Kidney glomerular epithelial cell (primary cell): ENCODE data around the gene SPAG16.
"Not testable (repeated sequence)": the region's sequence is repeated elsewhere in the genome, so short reads cannot be mapped to it uniquely, and the experiment has no call there.

Source experiments
- DNase-seq: peaks from one replicate; lab custom pipeline; 2025; lab: John Stamatoyannopoulos, UW

The SPAG16 gene

GRCh38 chr2:213551526-213551925 lies 267.3 kb downstream of the SPAG16 start:
- DNase-seq: no peak

- DNase-seq: no peak
Measured at GRCh38 chr2:213559053-213559452, 274.8 kb downstream of the SPAG16 start.

DNA sequence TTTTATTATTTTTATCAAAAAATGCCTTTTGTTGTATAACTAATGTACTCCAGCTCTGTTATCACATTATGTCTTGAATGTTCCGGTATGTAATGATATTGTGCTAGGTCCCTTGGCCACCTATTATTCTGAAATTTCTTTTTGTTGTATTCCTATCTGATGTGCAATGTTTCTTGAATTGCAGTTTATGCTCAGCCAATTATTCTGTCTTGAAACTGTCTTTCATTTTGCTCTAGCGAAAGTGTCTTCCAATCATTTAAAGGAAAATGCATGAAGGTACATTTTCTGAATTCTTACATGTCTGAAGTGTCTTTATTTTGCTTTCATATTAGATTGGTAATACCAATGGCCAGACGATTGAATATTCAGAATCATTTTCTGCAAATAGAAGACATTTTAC lies 277.5 kb downstream of the SPAG16 start:
- DNase-seq: no peak

DNA sequence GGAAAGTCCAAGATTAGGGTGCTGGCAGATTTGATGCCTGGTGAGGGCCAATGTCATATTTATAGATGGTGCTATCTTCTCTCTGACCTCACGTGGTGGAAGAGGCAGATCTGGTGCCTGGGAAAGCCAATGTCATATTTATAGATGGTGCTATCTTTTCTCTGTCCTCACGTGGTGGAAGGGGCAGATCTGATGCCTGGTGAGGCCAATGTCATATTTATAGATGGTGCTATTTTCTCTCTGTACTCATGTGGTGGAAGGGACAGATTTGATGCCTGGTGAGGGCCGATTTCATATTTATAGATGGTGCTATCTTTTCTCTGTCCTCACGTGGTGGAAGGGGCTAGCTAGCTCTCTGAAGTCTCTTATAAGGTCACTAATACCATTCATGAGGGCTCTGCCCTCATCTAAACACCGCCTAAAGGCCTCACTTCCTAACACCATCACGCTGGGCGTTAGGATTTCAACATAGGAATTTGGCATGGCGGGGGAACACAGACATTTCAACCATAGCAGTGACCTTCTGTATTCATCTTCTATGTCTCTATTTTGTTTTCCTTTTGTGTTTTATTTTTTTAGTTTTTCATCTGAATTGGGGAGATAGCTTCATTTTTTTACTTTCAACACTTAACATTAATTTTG lies 278.4 kb downstream of the SPAG16 start:
- no peak for DNase-seq

DNA sequence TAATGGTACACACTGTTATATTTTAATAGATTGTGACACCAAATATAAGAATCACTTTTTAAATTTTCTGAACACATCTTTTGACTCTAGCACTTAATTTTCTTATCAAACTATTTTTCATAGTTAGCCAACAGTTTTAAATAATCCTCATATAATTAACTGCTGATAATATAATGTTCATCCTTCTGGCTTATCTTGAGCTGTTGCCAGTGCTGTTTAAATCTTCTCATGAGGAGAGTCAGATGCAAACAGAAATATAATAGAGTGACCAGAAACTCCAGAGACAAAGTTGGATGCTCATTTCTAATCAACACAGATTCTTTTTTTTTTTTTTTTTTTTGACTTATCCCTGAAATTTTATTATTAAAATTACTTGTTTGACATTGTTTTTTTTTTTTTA lies 282.6 kb downstream of the SPAG16 start:
- DNase-seq: no peak

DNA sequence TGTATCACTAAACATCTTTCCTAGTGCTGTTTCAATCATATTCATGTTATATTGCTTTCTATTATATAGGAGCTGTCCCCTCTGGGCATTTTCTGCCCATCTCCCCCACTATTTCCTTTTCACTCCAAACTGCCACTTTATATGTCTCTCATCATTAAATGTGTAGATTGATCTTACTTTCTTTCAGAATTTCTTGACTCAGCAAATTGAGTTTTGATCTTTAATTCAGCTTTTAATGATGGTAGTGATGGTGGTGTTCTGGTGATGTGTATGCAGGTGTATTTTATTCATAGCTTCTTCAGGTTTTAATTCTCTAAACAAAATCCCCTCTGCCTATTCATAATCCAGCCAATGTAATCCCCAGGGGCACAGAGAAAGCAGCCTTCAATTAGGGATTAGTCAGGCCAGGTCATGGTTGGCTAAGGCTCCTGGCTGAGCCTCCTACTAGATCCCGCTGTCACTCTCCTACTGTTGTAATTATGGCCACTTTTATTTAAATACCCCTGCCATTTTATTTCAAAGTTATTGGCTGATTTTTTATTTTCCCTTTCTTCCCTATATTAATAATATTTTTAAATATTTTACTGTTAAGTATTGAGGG lies 325.4 kb downstream of the SPAG16 start:
- DNase-seq: no peak

DNA sequence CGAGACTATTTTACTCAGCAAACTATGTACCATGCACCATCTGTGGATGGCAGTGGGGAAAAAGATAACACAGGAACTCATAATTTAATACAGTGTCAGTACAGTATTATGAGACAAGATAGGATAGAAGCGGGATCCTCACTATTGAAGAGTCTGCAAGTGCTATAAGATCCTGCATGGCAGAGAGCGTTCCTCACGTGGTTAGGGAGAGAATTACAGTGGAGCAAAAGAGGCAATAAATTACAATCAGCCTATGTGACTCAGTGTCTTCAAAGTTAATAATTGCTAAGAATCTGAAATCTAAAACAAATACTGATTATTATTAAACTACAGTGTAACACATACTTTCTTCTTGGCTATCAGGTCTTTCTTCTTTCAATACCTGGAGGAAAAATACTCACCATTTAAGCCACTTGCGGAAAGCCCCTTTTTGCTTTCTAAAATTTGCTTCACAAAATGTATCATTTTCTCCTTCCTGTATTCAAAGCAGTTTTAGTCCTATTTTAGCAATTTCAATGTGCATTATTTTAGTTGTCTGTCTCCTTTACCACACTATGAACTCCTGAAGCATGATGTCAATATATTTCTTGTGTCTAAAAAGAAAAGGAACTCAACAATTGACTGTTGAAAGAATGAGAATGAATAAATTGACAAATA lies 342.9 kb downstream of the SPAG16 start:
- peak; percentile 27 for DNase-seq

- no peak for DNase-seq
Measured at GRCh38 chr2:213627835-213628460, 343.7 kb downstream of the SPAG16 start.

DNA sequence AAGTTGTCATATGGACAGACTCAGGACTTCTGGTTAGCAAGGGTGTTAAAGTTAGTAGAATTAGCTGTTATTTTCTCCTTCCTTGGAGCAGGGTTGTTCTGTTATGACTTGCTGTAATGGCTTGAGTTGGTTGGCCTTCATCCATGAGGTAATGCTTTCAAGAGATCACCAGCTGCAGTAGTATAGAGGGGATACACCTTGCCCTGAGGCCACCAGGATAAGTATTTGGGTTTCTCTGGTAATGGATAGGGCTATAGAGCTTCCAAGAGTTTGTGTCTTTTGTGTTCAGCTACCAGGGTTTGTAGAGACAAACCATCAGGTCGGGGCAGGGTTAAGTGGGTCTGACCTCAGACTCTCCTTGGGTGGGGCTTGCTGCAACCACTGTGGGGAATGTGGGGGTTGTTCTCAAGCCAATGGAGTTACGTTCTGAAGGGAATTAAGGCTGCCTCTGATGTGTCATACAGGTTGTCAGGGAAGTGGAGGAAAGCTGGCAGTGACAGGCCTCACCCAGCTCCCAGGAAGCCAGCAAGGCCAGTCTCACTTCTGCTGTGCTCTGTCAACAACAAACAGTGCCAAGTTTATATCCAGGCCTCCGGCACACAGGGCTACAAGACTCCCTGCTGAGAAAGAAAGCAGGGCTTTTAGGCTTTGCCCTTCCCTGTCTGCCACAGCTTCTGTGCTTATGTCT lies 356.6 kb downstream of the SPAG16 start:
- DNase-seq: no peak

GRCh38 chr2:213644926-213645325 lies 360.7 kb downstream of the SPAG16 start:
- DNase-seq: no peak

DNA sequence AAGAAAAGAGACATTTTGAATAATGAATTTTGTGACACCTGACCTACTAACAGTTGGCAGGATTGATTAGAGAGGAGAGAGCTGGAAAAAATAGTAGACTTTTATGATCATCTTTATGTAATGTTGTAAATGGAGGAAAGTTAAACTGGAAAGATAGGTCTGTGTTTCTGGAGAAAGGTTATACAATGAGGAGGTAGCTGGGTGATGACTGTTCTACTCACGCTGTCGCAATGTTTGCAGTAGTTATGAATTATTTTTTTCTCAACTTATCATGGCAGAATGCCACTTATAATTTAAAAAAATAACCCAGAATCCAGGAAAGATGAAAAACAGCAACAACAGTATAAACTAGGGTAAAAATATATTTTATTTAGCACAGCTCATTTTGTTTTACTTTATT lies 364.9 kb downstream of the SPAG16 start:
- no peak for DNase-seq

- no peak for DNase-seq
Measured at GRCh38 chr2:213664817-213665216, 380.6 kb downstream of the SPAG16 start.

DNA sequence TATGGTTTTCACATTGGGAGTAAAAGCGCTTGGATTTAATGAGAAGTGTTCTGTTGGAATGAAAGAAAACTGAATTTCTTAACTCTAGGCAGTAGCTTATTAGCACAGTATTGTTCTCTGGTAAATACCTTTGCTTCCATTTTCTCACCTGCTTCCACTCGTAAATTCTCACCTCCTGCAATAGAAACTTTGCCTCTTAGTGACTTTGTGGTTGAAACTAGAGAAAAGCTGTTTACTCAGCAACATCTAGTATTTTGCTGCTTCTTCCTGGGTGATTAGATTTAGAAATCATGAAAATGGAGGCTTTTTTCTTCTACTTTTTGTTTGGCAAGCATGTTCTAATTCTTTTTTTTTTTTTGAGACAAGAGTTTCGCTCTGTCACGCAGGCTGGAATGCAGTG lies 385.4 kb downstream of the SPAG16 start:
- no peak for DNase-seq

GRCh38 chr2:213678437-213679218 lies 394.4 kb downstream of the SPAG16 start:
- no peak for DNase-seq

DNA sequence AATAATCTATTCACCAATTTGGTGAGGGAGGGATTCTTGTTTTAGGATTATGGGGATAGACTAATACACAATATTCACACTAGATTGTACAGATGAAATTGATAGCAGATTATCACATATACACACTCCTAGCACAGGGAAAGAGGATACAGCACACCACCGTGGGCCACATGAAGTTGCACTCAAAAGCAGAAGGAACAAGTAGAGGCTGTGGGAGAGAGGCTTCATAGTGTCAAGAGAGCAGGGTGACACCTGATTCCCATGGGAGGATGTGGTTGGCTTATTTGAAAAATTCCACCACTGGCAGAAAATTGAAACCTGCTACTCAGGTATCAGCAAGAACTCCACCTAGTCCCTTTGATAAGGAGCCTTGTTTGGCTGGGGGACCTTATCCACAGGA lies 395.6 kb downstream of the SPAG16 start:
- DNase-seq: no peak

GRCh38 chr2:213682276-213682675 lies 398.0 kb downstream of the SPAG16 start:
- no peak for DNase-seq

GRCh38 chr2:213688133-213688532 lies 403.9 kb downstream of the SPAG16 start:
- DNase-seq: no peak

GRCh38 chr2:213688825-213689224 lies 404.6 kb downstream of the SPAG16 start:
- not testable (repeated sequence) for DNase-seq

- DNase-seq: no peak
Measured at GRCh38 chr2:213689585-213689984, 405.3 kb downstream of the SPAG16 start.

DNA sequence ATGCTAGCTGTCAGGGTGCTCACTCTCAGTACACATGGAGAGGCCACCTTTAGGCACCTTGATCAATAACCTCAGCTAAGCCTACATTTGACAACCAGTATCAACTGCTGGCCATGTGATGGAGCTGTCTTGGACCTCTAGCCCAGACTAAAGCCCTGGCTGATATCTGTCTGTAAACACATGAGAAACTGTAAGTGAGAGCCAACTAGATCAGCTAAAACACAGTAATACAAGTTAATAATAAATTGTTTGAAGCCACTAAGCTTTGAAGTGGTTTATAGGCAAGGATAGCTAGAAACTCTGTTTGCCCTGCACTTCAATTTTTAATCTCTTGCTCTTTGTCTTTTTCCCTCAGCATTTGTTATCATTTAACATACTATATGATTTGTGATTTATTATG lies 407.1 kb downstream of the SPAG16 start:
- DNase-seq: no peak

- no peak for DNase-seq
Measured at GRCh38 chr2:213696442-213696841, 412.2 kb downstream of the SPAG16 start.

DNA sequence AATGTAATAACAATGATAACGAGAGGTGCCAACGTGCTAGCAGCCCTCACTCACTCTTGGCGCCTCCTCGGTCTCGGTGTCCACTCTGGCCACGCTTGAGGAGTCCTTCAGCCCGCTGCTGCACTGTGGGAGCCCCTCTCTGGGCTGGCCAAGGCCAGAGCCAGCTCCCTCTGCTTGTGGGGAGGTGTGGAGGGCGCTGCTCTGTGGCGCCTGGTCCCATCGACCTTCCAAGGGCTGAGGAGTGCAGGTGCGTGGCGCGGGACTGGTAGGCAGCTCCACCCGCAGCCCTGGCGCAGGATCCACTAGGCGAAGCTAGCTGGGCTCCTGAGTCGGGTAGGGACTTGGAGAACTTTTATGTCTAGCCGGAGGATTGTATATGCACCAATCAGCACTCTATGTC lies 417.1 kb downstream of the SPAG16 start:
- DNase-seq: not testable (repeated sequence)
